Hematopoietic multipotent progenitor cell (in vitro differentiated cells): ENCODE measurements around the gene SHANK2. TPM values are rescaled to one million over a fixed set of nuclear protein-coding genes. Genes with fewer than 3 reads are reported as not detected.
"Not testable (repeated sequence)": the region's sequence is repeated elsewhere in the genome, so short reads cannot be mapped to it uniquely, and the experiment has no call there.

ENCODE experiments used
- DNase-seq, 3 donors: peaks; one replicate each; pipeline ENCODE4 v3.0.0-alpha.2; 2011 to 2015; ENCODE audit warnings: low read depth in 2 of 3, low spot score in 2 of 3
- total RNA-seq: library from RNA; depleted of rRNA; stranded (reverse); fragments of >200 nt; gene quantifications from one replicate; pipeline ENCODE4 v1.2.3, GENCODE V29; 2012

The SHANK2 gene
- total RNA-seq, 1 donor = 0.27 TPM

DNA sequence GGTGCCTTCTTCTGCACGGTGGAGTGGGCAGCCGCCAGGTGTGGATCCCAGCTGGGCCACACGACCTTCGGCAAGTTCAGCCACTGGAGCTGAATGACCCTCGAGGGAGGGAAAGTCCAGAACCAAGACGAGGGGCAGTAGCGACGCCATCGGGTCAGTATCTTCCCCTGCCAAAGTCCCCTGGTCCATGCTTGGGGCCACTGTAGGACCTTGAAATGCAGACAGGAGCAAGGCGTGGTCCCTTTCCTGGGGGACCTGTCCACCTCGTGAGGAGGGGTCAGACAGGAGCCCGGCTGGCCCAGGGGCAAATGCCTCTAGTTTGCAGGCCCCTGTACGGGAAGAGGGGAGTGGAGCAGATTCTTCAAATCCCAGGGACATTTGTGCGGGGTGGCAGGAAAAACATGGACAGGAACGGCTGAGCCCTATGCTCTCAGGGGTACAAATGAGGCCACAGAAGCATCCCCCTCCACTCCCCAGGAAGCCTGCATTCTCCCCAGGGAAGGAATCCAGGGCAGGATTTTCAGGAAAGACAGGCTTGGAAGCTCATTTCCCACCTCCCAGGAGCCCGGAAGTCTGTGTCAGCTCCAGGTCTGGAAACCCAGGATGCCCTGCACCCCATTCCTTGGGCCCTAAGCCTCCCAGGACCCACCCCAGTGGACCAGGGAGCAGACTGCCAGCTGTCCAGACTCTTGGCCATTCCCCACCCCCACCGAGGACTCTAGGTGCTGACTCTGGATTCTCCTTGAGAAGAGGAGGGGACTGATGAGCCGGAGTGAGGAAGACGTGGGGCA, 6.6 kb downstream of the SHANK2 start:
- no peak for DNase-seq

DNA sequence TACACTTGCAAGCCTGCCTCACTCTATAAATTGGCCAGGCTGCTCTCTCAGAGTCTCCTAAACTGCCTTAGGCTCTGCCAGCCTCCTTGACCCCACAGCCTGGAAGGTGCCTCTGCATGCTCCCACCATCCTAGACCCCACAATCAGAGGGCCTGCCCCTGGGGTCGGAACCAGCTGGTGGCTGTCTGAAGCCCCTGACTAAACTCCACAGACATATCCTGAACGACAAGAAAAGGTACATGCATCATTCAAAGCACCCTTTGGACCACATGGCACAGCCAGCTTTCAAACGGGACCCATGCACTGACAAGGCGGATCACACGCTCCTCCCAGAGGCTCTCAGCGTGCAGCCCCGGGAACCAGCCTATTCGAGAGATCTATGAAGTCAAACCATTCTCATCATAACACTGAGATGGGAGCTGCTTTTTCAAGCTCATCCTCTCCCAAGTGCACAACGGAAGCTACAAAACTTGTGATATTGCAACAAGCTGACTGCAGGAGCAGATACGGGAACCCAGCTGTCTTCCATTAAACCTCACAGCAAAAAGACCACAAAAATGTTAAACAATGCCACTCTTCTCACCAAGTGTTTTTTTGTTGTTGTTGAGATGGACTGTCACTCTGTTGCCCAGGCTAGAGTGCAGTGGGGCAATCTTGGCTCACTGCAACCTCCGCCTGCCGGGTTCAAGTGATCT, 8.1 kb downstream of the SHANK2 start:
- no peak for DNase-seq

DNA sequence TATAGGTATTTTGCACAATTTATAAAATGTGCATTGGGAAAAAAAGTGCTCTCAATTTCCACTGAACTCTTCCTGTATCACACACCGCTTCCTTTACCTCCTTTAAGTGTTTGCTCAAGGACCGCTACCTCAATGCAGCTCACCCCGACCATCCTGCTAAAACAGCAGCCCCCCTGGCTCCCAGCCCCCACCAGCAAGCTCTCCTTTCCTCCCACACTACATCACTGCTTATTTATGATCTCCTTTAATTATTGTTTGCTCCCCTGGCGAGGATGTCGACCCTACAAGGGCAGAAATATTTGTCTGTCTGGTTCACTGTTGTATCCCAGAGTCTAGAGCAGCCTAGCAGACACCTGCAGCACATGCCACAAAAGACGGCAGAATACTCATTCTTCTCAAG, 10.0 kb downstream of the SHANK2 start:
- no peak for DNase-seq

DNA sequence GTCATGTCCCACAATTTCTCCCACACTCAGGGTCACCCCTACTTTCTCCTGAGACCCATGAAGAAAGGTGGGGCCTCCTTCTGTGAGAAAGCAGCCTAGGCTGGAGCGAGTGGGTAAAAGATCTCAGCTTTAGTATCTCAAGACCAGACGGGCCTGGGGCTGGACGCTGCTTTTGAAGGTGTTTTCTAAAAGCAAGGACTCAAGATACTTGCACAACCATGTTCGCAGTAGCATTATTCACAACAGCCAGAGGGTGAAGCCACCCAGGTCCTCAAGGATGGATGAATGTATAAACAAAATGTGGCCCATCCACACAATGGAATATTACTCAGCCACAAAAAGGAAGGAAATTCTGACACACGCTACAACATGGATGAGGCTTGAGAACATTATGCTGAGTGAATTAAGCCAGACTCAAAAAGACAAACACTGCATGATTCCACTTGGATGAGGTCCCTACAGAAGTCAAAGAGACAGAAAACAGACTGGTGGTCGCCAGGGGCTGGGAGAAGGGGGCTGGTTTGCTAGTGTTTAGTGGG, 10.6 kb downstream of the SHANK2 start:
- DNase-seq = no peak

DNA sequence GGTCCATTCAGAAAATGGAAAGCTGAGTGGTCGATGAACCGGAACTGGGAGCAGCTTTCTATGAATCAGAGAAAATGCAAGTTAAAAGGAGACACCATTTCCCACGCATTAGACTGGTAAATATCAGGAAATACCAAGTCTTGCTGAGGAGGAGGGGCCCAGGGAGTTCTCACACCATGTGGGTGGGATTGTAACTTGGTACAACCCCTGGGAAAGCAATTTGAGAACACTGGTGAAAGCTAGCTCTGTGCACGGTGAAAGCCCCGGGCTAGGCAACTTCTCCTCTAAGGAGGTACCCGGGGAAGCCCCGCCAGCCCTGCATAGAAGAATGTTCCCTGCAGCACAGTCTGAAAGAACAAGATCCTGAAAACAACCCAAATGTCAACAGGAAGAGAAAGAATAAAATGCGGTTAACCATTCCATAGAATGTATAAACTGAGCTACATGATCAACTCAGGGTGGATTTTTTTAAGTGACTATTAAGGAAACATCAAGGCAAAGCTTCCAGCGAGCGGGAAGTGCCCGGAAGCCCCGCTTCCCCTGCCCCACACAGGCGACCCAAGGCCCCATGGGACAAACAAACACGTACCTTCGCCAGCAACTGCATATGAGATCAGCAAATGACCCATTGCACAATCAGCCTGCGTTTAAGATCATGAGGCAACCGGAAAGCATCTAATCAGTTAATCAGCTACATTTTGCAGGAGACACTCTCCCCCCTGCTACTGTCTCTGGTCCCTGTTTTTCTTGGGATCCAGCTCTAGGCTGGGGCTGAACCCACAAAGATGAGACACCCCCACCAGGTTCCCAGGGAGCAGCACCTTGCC, 11.3 kb downstream of the SHANK2 start:
- no peak for DNase-seq

DNA sequence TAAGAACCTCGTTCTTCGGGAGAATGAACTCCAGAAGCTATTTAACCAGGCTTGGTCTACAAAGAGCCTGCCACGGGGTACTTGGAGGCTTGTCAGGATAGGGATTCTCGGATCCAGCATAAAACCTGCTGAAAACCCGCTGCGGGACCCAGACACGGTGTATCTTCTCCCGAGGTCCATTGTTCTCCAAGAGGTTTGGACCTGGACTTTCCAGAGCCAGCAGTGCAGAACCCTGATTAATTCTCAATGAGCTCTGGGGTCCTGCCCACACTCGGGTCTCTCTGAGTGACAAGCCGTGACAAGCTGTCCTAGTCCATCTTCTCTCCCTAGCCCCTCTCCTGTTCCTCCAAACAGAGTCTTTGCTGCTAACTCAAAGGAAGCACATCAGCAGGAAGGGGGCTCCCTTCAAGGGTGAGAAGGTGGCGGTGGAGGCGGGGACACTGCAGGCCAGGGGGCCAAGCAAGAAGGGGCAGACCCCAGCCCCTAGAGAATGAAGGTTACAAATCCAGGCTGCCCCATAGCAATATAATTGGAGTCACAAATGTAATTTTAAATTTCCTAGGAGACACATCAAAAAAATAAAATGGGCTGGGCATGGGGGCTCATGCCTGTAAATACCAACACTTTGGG, 12.2 kb downstream of the SHANK2 start:
- no peak for DNase-seq

DNA sequence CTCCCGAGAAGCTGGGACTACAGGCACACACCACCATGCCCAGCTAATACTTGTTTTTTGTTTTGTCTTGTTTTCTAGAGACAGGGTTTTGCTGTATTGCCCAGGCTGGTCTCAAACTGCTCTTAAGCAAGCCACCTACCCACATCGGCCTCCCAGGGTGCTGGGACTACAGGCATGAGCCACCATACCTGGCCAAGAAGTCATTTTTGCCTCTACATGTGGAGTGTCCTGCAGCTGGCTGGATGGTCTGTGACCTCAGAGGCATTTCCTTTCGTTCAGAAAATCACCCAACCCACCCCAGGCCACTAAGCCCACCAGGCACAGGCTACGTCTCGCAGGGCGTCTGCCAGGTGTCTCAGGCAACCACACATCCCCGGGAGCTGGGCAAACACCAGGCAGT, 12.8 kb downstream of the SHANK2 start:
- DNase-seq = no peak

DNA sequence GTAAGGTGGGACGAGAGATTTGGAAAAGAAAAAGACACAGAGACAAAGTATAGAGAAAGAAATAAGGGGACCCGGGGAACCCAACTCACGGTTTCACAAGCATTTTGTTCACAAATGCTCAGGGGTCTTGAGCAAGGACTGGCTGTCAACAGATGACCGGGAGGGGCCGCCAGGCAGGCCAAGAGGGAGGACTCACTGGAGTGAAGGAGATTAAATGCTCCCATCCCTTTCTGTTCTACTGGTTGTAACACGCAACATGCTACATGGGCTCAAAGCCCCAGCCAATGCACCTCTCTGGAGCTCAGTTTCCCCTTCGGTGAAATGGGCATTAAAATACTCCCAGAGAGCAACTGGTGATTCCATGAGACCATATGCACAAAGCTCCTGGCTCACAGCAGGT, 13.4 kb downstream of the SHANK2 start:
- no peak for DNase-seq

DNA sequence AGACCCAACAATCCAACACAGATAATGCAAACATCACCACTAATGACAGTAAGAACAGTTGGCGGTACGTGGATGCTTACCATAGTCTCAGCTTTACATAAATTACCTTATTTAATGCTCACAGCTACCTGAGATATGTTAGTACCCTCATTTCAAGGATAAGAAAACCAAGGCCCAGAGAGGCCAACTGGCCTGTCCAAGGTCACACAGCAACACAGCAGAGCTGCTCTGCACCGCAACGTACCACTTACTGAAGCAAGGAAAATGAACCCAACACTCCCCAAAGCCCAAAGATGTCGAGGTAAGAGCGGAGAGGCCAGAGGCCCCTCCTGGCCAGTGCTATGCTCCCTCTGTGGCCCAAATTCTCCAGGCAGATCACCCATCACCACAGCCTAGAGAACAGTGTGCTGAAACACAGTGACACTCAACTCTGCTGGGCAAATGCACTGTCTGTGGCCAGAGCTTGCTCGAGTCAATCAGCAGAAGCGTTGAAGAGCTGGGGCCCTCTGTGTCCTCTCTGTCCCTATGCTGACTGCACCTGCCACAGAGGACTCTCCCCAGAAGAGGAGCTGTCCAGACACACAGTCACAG, 14.0 kb downstream of the SHANK2 start:
- DNase-seq = no peak

DNA sequence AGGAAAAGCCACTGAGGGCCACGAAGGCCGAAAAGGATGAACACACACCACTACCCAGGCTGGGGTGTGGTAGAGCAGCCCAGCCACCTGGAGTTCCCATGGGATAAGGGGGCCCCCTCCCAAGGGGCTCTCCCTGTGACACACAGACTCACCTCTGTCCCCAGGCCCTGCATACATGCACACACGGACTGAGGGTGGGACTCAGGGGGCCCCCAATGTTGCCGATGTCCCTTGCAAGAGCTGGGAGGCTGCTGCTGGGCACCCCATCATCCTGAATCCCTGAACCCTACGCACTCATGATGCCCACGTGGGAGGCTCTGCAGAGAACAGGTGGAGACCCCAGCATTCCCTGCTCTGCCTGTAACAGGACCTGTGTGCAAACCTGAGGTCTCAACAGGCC, 14.5 kb downstream of the SHANK2 start:
- DNase-seq = no peak

DNA sequence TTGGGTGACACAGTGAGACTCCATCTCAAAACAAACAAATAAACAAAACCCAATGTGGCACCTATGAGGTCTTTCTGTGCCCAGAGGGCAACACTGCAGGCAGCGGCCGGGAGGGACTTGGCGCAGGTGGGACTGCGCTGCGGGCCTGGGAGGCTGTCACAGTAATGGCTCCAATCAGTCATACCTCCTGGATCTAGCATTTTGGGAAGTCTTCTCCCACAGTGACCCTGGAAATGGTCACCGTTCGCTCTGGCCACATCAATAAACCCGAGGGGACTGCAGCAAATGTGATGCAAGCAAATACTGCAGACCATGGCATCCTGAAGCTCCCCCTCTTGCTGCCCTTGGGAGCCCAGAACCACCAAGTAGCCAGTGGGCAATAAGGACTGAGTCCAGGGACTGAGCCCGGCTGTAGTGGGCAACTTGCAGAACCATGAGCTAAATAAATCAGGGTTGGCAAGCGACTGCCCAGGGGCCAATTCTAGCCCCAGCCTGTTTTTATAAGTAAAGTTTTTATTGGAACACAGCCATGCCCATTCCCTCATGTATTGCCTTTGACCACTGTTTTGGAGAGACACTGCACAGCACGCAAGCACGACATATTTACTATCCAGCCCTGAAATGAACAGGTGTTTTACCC, 15.4 kb downstream of the SHANK2 start:
- no peak for DNase-seq

DNA sequence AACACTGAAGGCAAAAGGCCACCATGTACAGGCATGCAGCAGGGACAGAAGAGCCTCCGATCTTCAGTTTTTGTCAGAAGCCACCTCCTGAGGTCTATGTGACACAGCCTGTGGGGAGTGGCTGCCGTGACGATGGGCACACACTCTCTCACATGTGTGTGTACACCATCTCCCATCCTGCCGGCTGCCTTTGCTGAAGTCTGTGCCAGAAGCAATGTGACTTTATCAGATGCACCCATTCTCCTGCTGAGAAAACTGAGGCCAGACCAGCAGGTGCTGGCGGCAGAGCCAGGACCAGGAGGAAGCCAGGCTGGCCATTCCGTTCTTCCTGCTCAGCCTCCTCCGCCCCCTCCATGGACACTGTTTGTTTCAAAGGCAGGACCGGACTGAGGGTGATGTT, 16.7 kb downstream of the SHANK2 start:
- DNase-seq = no peak

DNA sequence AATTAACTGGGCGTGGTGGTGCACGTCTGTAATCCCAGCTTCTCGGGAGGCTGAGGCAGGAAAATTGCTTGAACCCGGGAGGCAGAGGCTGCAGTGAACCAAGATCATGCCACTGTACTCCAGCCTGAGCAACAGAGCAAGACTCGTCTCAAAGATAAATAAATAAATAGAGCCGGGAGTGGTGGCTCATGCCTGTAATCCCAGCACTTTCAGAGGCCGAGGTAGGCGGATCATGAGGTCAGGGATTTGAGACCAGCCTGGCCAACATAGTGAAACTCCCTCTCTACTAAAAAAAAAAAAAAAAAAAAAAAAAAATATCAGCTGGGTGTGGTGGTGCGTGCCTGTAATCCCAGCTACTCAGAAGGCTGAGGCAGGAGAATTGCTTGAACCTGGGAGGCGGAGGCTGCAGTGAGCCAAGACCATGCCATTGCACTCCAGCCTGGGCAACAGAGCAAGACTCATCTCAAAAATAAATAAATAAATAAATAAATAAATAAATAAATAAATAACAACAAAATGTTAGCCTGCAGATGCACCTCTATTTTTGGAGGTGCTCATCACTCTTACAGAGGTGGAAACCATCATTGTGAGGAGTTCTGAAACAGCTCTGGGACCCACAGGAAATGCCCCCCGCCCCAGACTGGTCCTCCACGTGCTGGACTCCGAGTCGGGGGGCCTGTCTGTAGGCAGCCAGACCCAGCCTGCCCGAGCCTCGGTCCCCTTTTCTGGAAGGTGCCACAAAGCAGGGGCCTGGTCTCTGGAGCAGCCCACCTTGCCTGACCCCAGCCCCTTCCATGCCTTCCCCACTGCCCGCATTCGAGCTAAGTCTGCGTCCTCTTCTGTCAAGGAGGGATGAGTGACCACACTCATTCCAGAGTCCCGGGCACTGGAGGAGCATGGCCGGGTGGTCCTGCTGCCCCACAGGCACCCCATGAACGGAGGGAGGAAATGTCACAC, 18.2 kb downstream of the SHANK2 start:
- DNase-seq = not testable (repeated sequence)

DNA sequence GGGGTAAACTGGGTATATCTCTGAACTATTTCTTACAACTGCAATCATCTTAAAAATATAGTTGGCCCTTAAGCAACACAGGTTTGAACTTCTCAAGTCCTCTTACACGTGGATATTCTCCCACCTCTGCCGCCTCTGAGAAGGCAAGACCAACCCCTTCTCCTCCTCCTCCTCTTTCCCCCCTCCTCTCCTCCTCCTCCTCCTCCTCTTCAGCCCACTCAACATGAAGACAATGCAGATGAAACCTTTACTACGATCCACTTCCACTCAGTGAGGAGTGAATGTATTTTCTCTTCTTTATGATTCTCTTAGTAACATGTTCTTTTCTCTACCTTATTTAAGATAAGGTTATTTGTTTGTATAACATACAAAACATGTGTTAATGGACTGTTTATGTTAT, 20.0 kb downstream of the SHANK2 start:
- DNase-seq = no peak

DNA sequence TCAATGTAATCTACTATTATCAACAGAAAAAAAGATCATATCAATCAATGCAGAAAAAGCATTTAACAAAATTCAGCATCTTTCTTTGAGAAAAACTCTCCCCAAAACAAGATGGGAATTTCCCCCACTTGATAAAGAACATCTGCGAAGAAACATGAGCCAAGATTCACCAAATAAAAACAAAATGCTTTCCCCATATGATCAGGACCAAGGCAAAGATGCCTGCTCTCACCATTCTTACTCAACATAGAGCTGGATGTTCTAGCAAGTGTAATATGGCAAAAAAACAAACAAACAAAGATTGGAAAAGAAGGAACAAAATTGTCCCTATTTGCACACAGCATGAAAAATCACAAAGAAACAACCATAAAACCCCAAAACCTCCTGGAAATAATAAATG, 23.4 kb downstream of the SHANK2 start:
- DNase-seq = no peak

DNA sequence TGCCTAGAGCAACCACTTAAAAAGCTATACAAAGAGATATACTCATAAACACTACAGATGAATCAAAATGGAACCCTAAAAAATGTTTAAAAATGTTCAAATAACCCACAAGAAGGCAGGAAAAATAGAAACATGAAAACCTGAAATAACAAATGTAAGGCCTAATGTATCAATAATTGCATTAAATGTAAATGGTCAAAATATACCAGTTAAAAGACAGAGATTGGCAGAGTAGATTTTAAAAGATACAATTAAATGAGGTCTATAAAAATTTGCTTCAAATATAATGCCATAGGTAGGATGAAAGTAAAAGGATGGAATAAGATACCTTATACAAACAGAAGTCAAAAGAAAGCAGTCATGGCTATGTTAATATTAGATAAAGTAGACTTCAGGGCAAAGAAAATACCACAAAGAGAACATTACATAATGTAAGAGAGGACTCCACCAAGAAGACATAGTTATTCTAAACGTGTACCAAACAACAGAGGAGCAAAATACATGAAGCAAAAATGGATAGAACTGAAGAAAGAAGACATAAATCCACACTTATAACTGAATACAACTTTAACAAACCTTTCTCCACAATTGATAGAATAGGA, 25.2 kb downstream of the SHANK2 start:
- DNase-seq = no peak

DNA sequence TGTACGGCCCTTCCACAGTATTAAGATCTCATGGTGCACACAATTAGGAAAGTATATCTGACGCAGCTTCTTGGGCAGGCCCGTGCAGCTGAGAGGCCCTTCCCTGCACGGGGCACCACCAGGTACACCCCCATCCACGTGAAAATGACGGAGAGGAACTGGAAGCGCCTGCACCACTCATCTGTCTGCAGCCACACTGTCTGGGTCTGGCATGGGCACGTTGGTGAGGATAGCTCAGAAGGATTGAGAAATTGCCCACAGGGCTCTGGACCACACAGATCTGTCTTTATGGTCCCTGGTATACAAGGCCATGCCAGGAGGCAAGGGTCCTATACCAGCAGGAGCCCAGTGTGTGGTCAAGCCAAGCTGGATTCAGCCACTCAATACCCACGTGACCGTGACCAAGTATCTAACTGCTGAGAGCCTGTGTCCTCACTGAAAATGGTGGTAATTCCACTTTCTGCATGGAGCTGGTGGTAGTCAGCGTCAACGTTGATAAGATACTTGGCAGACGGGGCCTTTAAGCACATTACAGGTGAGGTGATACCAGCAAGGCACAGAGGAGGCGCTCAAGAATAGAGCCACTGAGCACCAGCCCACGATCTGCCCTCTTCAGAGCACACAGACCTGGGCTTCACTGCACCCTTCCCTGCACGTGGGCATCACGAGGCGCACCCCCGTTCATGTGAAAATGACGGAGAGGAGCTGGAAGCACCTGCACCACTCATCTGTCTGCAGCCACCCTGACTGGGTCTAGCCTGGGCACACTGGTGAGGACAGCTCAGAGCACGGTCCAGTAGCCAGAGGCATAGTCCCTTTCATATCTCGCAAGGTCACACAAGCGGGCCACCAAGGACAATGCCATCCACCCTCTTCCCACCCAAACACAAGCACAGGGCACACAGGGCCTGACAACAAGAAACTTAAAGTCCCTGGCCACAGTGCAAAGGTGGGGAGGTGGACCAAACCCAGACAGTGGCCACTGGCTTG, 28.4 kb downstream of the SHANK2 start:
- DNase-seq = no peak
